ENCODE data around the gene LEFTY1. TPM values are rescaled to one million over a fixed set of nuclear protein-coding genes. Genes with fewer than 3 reads are reported as not detected.
A peak's percentile ranks its signal among the peaks of the same experiment; 100 is the strongest.
"Not testable (repeated sequence)": the region's sequence is repeated elsewhere in the genome, so short reads cannot be mapped to it uniquely, and the experiment has no call there.

Gene LEFTY1
- total and polyA plus RNA-seq, 5 donors = 0.11 to 0.54 (median 0.48) TPM

GRCh38 chr1:225897595-225898514 lies 8.9 kb upstream of the LEFTY1 start:
- intact Hi-C loops (cut with DNase I) = no loop called here
- peaks cover 2% of the 10 kb centered on the region for H3K4me1 ChIP-seq (ENCODE audit: control insufficient read depth, insufficient read depth, low read length)
- no peaks in the 10 kb centered on the region for H3K9me3 ChIP-seq (ENCODE audit: control insufficient read depth, low read length)
- no peak overlapping the region for H3K4me3 ChIP-seq (ENCODE audit: low read length)
- H3K27me3 ChIP-seq (ENCODE audit: control insufficient read depth, insufficient read depth) = no peaks in the 10 kb centered on the region
- no peak overlapping the region for H3K27ac ChIP-seq (ENCODE audit: low read length)
- DNase-seq = peak in 1 of 3 donors; percentile 21
- WGBS = 91% methylated on average over 19 of the region's 19 CpGs
- ATAC-seq = no peak

DNA sequence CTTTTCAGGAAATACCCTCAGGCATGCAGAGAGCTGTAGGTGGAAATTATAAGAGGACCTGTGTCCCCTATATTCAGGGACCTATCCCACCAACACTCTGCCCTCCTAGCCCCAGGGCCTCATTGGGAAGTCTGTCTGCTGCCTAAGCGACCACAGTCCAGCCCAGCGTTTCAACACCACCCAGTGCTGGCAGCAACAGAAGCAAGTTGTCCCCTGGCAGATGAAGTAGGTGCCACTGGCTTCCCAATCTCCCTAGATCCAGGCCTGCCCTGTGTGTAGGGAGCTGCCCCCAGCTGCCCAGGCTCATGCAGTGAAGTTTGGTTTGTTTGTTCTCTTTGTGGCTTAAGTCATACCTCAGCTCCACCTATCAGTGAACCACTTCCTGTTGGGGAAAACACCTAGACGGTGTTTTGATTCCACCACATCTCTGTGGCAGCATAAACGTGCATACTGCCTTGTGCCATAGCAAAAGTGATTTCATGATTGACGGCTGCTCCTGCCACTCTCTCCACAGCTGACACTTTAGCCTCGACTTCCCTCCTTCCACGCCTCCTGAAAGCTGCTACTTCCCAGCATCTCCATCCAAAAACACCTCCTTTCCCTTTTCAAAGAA lies 8.1 kb upstream of the LEFTY1 start:
- H3K27ac ChIP-seq (ENCODE audit: low read length) = no peak overlapping the region
- H3K27me3 ChIP-seq (ENCODE audit: control insufficient read depth, insufficient read depth) = no peaks in the 10 kb centered on the region
- ATAC-seq (peak; percentile 37 to 64), DNase-seq (peak in 1 of 3 donors; percentile 17)
- no peaks in the 10 kb centered on the region for H3K9me3 ChIP-seq (ENCODE audit: control insufficient read depth, low read length)
- WGBS = 58% methylated on average over 7 of the region's 7 CpGs
- intact Hi-C loops (cut with DNase I) = no loop called here
- peaks cover 2% of the 10 kb centered on the region for H3K4me1 ChIP-seq (ENCODE audit: control insufficient read depth, insufficient read depth, low read length)
- no peak overlapping the region for H3K4me3 ChIP-seq (ENCODE audit: low read length)

GRCh38 chr1:225896494-225896893 lies 7.5 kb upstream of the LEFTY1 start:
- 80% methylated on average over 5 of the region's 5 CpGs for WGBS
- peaks cover 2% of the 10 kb centered on the region for H3K4me1 ChIP-seq (ENCODE audit: control insufficient read depth, insufficient read depth, low read length)
- DNase-seq = no peak
- intact Hi-C loops (cut with DNase I) = no loop called here
- no peaks in the 10 kb centered on the region for H3K27me3 ChIP-seq (ENCODE audit: control insufficient read depth, insufficient read depth)
- H3K9me3 ChIP-seq (ENCODE audit: control insufficient read depth, low read length) = no peaks in the 10 kb centered on the region
- ATAC-seq = no peak
- H3K4me3 ChIP-seq (ENCODE audit: low read length) = no peak overlapping the region
- H3K27ac ChIP-seq (ENCODE audit: low read length) = no peak overlapping the region

- DNase-seq (peak in 1 of 3 donors; percentile 5), ATAC-seq (no peak)
- no peaks in the 10 kb centered on the region for H3K4me1 ChIP-seq (ENCODE audit: control insufficient read depth, insufficient read depth, low read length)
- H3K4me3 ChIP-seq (ENCODE audit: low read length) = no peak overlapping the region
- H3K27me3 ChIP-seq (ENCODE audit: control insufficient read depth, insufficient read depth) = no peaks in the 10 kb centered on the region
- H3K9me3 ChIP-seq (ENCODE audit: control insufficient read depth, low read length) = no peaks in the 10 kb centered on the region
- 86% methylated on average over 6 of the region's 6 CpGs for WGBS
- H3K27ac ChIP-seq (ENCODE audit: low read length) = no peak overlapping the region
- intact Hi-C loops (cut with DNase I) = no loop called here
Measured at GRCh38 chr1:225892307-225892706, 3.4 kb upstream of the LEFTY1 start.

DNA sequence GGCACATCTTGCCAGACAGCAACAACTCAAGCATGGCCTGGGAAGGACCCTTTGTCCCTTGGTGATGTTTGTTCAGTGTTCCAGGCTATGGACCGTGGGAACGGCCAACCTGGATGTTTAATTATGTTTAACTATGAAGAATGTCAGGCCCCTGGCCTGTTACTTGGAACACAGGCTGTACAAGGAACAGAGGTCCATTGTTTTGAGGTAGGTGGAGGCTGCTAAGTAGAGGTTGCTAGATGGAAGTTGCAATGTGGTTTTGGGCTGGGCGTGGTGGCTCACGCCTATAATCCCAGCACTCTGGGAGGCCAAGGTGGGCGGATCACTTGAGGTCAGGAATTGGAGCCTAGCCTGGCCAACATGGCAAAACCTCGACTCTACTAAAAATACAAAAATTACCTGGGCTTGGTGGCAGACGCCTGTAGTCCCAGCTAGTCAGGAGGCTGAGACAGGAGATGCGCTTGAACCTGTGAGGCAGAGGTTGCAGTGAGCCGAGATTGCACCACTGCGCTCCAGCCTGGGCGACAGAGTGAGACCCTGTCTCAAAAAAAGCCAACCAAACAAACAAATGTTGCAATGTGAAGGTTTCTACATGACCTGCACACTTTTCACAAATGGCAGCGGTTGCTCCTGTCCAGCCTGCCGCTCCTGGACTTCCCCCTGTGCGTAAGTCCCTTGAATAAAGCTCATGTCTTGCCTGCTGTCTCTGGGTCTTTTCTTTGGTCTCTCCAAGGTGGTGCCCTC lies 2.5 kb upstream of the LEFTY1 start:
- Histone ChIP-seq H3K4me3 (ENCODE audit: low read length) (no peak overlapping the region), H3K9me3 (ENCODE audit: control insufficient read depth, low read length) (no peaks in the 10 kb centered on the region), H3K4me1 (ENCODE audit: control insufficient read depth, insufficient read depth, low read length) (no peaks in the 10 kb centered on the region), H3K27me3 (ENCODE audit: control insufficient read depth, insufficient read depth) (no peaks in the 10 kb centered on the region), H3K27ac (ENCODE audit: low read length) (no peak overlapping the region)
- WGBS = 91% methylated on average over 14 of the region's 14 CpGs
- peak in 1 of 3 donors; percentile 1 for DNase-seq
- ATAC-seq = peak in 1 of 2 donors; percentile 7
- intact Hi-C loops (cut with DNase I) = no loop called here

- ATAC-seq = peak in 1 of 2 donors; percentile 21
- WGBS = 70% methylated on average over 6 of the region's 6 CpGs
- H3K27ac ChIP-seq (ENCODE audit: low read length) = no peak overlapping the region
- intact Hi-C loops (cut with DNase I) = no loop called here
- peak in 1 of 3 donors; percentile 60 for DNase-seq
- no peaks in the 10 kb centered on the region for H3K9me3 ChIP-seq (ENCODE audit: control insufficient read depth, low read length)
- no peak overlapping the region for H3K4me3 ChIP-seq (ENCODE audit: low read length)
- no peaks in the 10 kb centered on the region for H3K27me3 ChIP-seq (ENCODE audit: control insufficient read depth, insufficient read depth)
- H3K4me1 ChIP-seq (ENCODE audit: control insufficient read depth, insufficient read depth, low read length) = no peaks in the 10 kb centered on the region
Measured at GRCh38 chr1:225890346-225891228, 1.6 kb upstream of the LEFTY1 start.

DNA sequence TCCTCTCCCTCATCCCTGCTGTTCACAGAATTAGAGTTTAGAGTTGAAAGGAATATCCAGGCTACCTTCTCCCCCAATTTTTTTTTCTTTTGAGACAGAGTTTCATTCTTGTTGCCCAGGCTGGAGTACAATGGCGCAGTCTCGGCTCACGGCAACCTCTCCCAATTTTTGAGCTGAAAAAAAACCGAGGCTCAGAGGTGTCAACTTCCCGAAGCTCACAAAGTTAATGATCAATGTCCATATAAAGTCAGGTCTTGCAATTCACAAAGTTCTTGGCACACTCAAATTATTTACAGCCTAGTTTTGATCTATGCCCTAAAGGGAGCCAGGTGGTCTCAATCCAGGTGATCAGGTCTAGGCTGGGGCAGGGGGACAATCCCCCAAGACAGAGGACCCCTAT lies 797 bp upstream of the LEFTY1 start:
- DNase-seq = peak in 1 of 3 donors; percentile 4
- WGBS = 90% methylated on average over 5 of the region's 5 CpGs

GRCh38 chr1:225888289-225888897 lies 553 bp downstream of the LEFTY1 start:
- Histone ChIP-seq H3K27ac (ENCODE audit: low read length) (no peak overlapping the region), H3K4me3 (ENCODE audit: low read length) (no peak overlapping the region), H3K4me1 (ENCODE audit: control insufficient read depth, insufficient read depth, low read length) (no peaks in the 10 kb centered on the region), H3K9me3 (ENCODE audit: control insufficient read depth, low read length) (no peaks in the 10 kb centered on the region), H3K27me3 (ENCODE audit: control insufficient read depth, insufficient read depth) (no peaks in the 10 kb centered on the region)
- intact Hi-C loops (cut with DNase I) = no loop called here
- ATAC-seq (no peak), DNase-seq (no peak)
- 78% methylated on average over 18 of the region's 18 CpGs for WGBS

More for the DNA sequence above, 797 bp upstream of the LEFTY1 start:
- intact Hi-C loops (cut with DNase I) = no loop called here
- no peaks in the 10 kb centered on the region for H3K27me3 ChIP-seq (ENCODE audit: control insufficient read depth, insufficient read depth)
- H3K4me1 ChIP-seq (ENCODE audit: control insufficient read depth, insufficient read depth, low read length) = no peaks in the 10 kb centered on the region
- H3K9me3 ChIP-seq (ENCODE audit: control insufficient read depth, low read length) = no peaks in the 10 kb centered on the region
- no peak overlapping the region for H3K4me3 ChIP-seq (ENCODE audit: low read length)
- no peak overlapping the region for H3K27ac ChIP-seq (ENCODE audit: low read length)
- ATAC-seq = no peak

GRCh38 chr1:225887554-225888288 lies 1.2 kb downstream of the LEFTY1 start:
- 36% methylated on average over 48 of the region's 56 CpGs for WGBS
- intact Hi-C loops (cut with DNase I) = not testable (repeated sequence)

GRCh38 chr1:225887030-225887314 lies 2.0 kb downstream of the LEFTY1 start:
- no peak overlapping the region for H3K4me3 ChIP-seq (ENCODE audit: low read length)
- WGBS = 90% methylated on average over 7 of the region's 7 CpGs
- DNase-seq = no peak
- intact Hi-C loops (cut with DNase I) = no loop called here
- no peak overlapping the region for H3K27ac ChIP-seq (ENCODE audit: low read length)
- H3K27me3 ChIP-seq (ENCODE audit: control insufficient read depth, insufficient read depth) = no peaks in the 10 kb centered on the region
- H3K4me1 ChIP-seq (ENCODE audit: control insufficient read depth, insufficient read depth, low read length) = no peaks in the 10 kb centered on the region
- ATAC-seq = no peak
- no peaks in the 10 kb centered on the region for H3K9me3 ChIP-seq (ENCODE audit: control insufficient read depth, low read length)

More at GRCh38 chr1:225887554-225888288, 1.2 kb downstream of the LEFTY1 start:
- not testable (repeated sequence) for H3K4me1 ChIP-seq (ENCODE audit: control insufficient read depth, insufficient read depth, low read length); H3K27ac ChIP-seq (ENCODE audit: low read length); H3K9me3 ChIP-seq (ENCODE audit: control insufficient read depth, low read length); ATAC-seq; H3K27me3 ChIP-seq (ENCODE audit: control insufficient read depth, insufficient read depth); H3K4me3 ChIP-seq (ENCODE audit: low read length); DNase-seq
